Body of pancreas (tissue), 4 donors: ENCODE data around the gene VSX1. TPM values are rescaled to one million over a fixed set of nuclear protein-coding genes. Genes with fewer than 3 reads are reported as not detected.

Experiments used
- ATAC-seq: fragments of 150-250 bp; one replicate; pipeline ENCODE4 v1.9.1; 2016
- DNase-seq, 4 donors: peaks; one replicate each; pipeline ENCODE4 v3.0.0-alpha.2; 2019
- H3K27ac ChIP-seq, 4 donors: fragments of 200-600 bp; sonication (generic); 1 replicate in 3 of 4; 2 replicates in 1 of 4; pipeline versions ENCODE4 v1.5.1 to v1.6.1; 2016 to 2019; ENCODE audit warnings: mild to moderate bottlenecking in 1 of 4, mixed read lengths in 1 of 4, moderate library complexity in 1 of 4
- H3K27me3 ChIP-seq, 2 donors: fragments of 200-600 bp; sonication (generic); one replicate each; pipeline ENCODE4 v1.6.0; 2016; ENCODE audit warnings: mild to moderate bottlenecking in 1 of 2
- H3K36me3 ChIP-seq, 2 donors: fragments of 200-600 bp; sonication (generic); replicated peaks in 1 of 2; 2 replicates each; pipeline ENCODE4 v1.5.1; 2016; ENCODE audit warnings: low read depth in 2 of 2; ENCODE audit not compliant: insufficient read depth in 1 of 2
- H3K4me1 ChIP-seq: fragments of 200-600 bp; sonication (generic); one replicate; pipeline ENCODE4 v1.6.0; 2016
- H3K4me3 ChIP-seq, 2 donors: fragments of 200-600 bp; sonication (generic); 1 replicate in 1 of 2; 2 replicates in 1 of 2; pipeline ENCODE4 v1.5.1; 2016 to 2019
- H3K9me3 ChIP-seq, 3 donors: fragments of 200-600 bp; sonication (generic); 1 replicate in 2 of 3; 2 replicates in 1 of 3; pipeline ENCODE4 v1.5.1; 2016
- POLR2A ChIP-seq, 3 donors: fragments of 450-650 bp; IDR thresholded peaks; one replicate each; pipeline ENCODE4 v1.6.1; 2016; ENCODE audit warnings: antibody characterized with exemption in 3 of 3, mild to moderate bottlenecking in 2 of 3
- WGBS, 2 donors: methylation state at CpG; one replicate each; pipeline ENCODE4 v1.1.5; 2017; 5-methylcytosine and 5-hydroxymethylcytosine counted together
- intact Hi-C: fragments of 100-400 bp; cut with DNase I; formaldehyde crosslinking; loops from one replicate; pipeline ENCODE4 v1.15.1; 2023
- total RNA-seq, 2 donors: library from RNA; depleted of rRNA; stranded (reverse); fragments of >200 nt; gene quantifications; one replicate each; pipeline ENCODE4 v1.1.0, GENCODE V29; 2016
- TF ChIP-seq, protein P1 (sequence below), 7 experiments: fragments of 450-650 bp in 4 of 7; fragments of 200-600 bp in 3 of 7; sonication (generic) in 3 of 7; IDR thresholded peaks; one replicate each; pipeline ENCODE4 v1.5.1; 2016 to 2019; ENCODE audit warnings: antibody characterized with exemption in 7 of 7

VSX1 gene
- total RNA-seq, 2 donors from 2014 or later, result 0.66 TPM; not detected in 1

DNA sequence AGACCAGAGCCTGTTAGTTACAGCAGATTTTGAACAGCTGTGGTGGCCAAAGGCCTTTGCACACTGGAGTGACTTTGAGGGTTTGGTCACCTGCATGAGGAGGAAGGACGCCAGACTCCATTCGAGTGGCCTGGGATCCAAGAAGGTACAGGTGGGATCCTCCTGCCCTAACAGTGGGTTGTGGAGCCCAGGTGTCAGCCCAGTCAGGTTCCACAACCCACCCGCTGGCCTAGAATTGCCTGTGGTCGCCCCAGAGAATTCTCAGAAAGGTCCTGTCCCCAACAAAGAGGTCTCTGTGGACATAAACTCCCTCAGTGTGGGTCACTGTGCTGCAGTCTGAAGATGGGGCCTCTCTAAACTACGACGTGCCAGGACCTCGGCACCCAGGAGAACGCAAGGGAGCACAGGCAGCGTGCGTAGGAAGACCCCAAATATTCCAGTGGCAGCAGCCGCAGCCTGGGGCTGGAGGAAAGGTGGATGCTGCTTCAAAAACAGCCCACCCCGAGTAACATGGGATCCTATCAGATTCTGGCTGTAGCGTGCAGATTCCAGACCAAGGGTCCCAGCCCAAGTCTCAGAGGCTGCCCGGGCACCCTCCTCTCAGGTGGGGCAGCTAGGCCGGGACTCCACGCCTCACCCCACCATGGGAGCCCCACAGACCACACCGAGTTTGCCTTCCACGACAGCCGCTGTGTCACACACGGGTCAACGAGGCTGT is 40.0 kb downstream of the VSX1 start:
- WGBS, 2 donors, result 92% methylated on average over 10 to 20 of the region's 21 CpGs
- intact Hi-C loops, result no loop called here
- ATAC-seq (no peak), DNase-seq (peak in 1 of 4 donors; percentile 10)
- Histone ChIP-seq H3K36me3 (no peaks in the 10 kb centered on the region), H3K9me3 (no peaks in the 10 kb centered on the region), H3K27ac (peak overlapping the region; percentile 28 to 85 (median 83)), H3K4me1 (peaks cover 99% of the 10 kb centered on the region), H3K27me3 (no peaks in the 10 kb centered on the region), H3K4me3 (no peak overlapping the region)
- TF ChIP-seq, protein P1, sequence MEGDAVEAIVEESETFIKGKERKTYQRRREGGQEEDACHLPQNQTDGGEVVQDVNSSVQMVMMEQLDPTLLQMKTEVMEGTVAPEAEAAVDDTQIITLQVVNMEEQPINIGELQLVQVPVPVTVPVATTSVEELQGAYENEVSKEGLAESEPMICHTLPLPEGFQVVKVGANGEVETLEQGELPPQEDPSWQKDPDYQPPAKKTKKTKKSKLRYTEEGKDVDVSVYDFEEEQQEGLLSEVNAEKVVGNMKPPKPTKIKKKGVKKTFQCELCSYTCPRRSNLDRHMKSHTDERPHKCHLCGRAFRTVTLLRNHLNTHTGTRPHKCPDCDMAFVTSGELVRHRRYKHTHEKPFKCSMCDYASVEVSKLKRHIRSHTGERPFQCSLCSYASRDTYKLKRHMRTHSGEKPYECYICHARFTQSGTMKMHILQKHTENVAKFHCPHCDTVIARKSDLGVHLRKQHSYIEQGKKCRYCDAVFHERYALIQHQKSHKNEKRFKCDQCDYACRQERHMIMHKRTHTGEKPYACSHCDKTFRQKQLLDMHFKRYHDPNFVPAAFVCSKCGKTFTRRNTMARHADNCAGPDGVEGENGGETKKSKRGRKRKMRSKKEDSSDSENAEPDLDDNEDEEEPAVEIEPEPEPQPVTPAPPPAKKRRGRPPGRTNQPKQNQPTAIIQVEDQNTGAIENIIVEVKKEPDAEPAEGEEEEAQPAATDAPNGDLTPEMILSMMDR (IDR thresholded peaks at IDR 0.05), result no peak
- TF ChIP-seq POLR2A (IDR thresholded peaks at IDR 0.05), result no peak

DNA sequence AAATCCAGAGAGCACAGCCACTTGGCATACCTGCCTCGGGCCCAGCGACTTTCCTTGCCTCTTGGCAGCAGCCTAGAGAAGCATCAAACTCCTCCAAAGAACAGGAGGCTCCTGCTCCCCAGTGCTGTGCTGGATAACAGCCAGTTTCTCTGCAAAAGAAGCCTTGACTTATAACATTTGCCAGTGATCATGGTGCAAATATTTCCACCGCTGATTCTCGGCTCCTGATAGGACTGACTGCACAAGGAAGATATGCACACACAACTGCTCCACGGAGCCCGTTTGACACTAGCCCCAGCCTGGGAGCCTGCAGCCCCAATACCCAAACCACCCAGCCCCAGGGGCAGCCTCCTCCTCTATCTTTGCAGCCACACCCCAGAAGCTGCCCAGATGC is 41.5 kb downstream of the VSX1 start:
- 11 to 15% methylated on average over 4 to 6 of the region's 6 CpGs for WGBS, 2 donors
- TF ChIP-seq, protein P1 (IDR thresholded peaks at IDR 0.05), result no peak
- no peak for TF ChIP-seq POLR2A (IDR thresholded peaks at IDR 0.05)
- Histone ChIP-seq H3K36me3 (no peaks in the 10 kb centered on the region), H3K4me1 (peaks cover 98% of the 10 kb centered on the region), H3K27me3 (no peaks in the 10 kb centered on the region), H3K9me3 (no peaks in the 10 kb centered on the region), H3K27ac (peak overlapping the region; percentile 78 to 85 (median 83)), H3K4me3 (no peak overlapping the region)
- intact Hi-C loops, result no loop called here
- ATAC-seq, result peak; percentile 23
- peak; percentile 47 to 75 (median 70) for DNase-seq

DNA sequence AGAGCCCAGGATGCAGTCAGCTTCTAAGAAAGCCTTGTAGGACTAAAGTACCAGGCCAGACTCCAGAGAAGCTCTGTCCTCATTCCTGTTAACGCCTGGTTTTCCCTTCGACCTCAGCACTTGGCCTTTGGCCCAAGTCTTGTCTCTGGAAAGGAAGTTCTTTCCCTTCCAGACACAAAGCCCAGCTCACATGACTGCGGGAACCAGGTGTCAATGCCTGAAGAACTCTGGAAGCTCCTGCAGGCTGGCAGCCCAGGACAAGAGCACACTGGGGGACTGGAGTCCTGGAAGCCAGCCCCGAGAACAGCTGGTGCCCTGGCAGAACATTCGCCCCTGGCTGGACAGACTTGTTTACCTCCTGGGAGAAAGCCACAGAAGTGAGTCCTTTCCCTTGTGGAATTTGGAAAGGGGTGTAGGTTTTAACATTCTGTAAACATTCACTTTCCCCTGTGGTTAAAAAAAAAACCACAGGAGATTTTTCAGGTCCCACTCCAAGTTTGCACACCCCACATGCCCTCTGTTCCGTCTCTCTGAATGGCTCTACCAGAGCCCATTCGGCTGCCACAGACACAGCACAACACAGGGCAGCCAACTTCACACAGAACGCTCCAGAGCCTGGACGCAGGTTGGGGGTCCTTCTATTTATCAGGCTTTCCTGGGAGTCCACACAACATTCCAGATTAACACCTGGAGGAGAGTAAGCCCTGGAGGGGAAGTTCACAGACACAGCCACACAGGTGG is 42.1 kb downstream of the VSX1 start:
- Histone ChIP-seq H3K4me1 (peaks cover 97% of the 10 kb centered on the region), H3K27me3 (no peaks in the 10 kb centered on the region), H3K36me3 (no peaks in the 10 kb centered on the region), H3K9me3 (no peaks in the 10 kb centered on the region), H3K4me3 (no peak overlapping the region), H3K27ac (peak overlapping the region; percentile 78 to 85 (median 83))
- TF ChIP-seq, protein P1 (IDR thresholded peaks at IDR 0.05), result peak in 2 of 7 experiments; percentile 4
- TF ChIP-seq POLR2A (IDR thresholded peaks at IDR 0.05), result peak in 1 of 3 donors; percentile 19
- DNase-seq, result peak; percentile 92 to 97 (median 96)
- intact Hi-C loops, result no loop called here
- peak; percentile 91 for ATAC-seq
- WGBS, 2 donors, result 0 to 9% methylated on average over 7 to 9 of the region's 9 CpGs

DNA sequence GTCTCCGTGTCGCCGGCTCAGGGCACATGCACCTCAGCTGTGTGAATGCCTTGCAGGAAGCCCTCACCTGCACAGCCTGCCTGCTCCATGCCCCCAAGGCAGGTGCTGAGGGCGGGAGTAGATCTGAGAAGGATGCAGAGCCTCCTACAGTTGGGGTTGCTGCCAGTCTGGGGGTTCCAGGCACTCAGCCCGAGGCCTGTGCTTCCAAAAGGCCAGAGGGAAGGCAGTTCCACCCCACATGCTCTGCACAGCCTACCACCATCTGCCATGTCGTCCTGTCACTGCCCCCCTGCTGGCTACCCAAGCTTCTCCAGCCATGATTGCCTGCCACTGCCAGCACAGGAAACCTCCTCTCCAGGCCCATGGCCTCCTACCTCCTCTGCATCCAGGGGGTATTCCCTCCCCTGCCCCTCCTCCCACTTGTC is 43.3 kb downstream of the VSX1 start:
- WGBS, 2 donors, result 78 to 83% methylated on average over 6 of the region's 6 CpGs
- TF ChIP-seq, protein P1 (IDR thresholded peaks at IDR 0.05), result no peak
- no peak for TF ChIP-seq POLR2A (IDR thresholded peaks at IDR 0.05)
- Histone ChIP-seq H3K4me1 (peaks cover 96% of the 10 kb centered on the region), H3K4me3 (no peak overlapping the region), H3K9me3 (no peaks in the 10 kb centered on the region), H3K36me3 (no peaks in the 10 kb centered on the region), H3K27ac (peak overlapping the region; percentile 48 to 85 (median 83)), H3K27me3 (no peaks in the 10 kb centered on the region)
- DNase-seq, result peak in 1 of 4 donors; percentile 8
- ATAC-seq, result no peak
- intact Hi-C loops, result no loop called here
